ENCODE data around the gene LRTM1.

- TF ChIP-seq CTCF (IDR thresholded peaks at IDR 0.05; ENCODE audit: extremely low read depth in 1 of 2, insufficient read depth in 1 of 2, low read depth in 1 of 2, low read length in 2 of 2): no peak
- TF ChIP-seq MYC (IDR thresholded peaks at IDR 0.05; ENCODE audit: low read depth, low read length): no peak
- TF ChIP-seq EZH2 (IDR thresholded peaks at IDR 0.05; ENCODE audit: borderline replicate concordance, low read depth, low read length, severe bottlenecking): no peak
- TF ChIP-seq POLR2AphosphoS5 (IDR thresholded peaks at IDR 0.05; ENCODE audit: insufficient read depth, low read depth, low read length): no peak
- no peak for TF ChIP-seq POLR2A (IDR thresholded peaks at IDR 0.05; ENCODE audit: low read depth, low read length)
Observed at GRCh38 chr3:54901906-54902685, 25.8 kb downstream of the LRTM1 start.
